SK-N-SH (cell line): Measurements from ENCODE around the gene CISH. TPM values are rescaled to one million over a fixed set of nuclear protein-coding genes. Genes with fewer than 3 reads are reported as not detected.

Source experiments
- CTCF ChIA-PET: fragments of 300-600, 350-600 bp; formaldehyde crosslinking; extraction: SDS; loops from one replicate; lab custom pipeline; 2021; lab: Yijun Ruan, JAX
- POLR2A ChIA-PET: fragments of 350-600 bp; sonication (Branson Sonifier 250); formaldehyde crosslinking; extraction: SDS; loops from one replicate; lab custom pipeline; 2020; ENCODE audit warnings: antibody characterized with exemption, inconsistent platforms; lab: Yijun Ruan, JAX
- DNase-seq: peaks from one replicate; pipeline ENCODE4 v3.0.0; 2012
- H2AFZ ChIP-seq: fragments of 200-600 bp; sonication (generic); 2 replicates; pipeline ENCODE4 v1.8.1; 2016; ENCODE audit warnings: antibody characterized with exemption, mild to moderate bottlenecking, low read depth
- H3F3A ChIP-seq: fragments of 200-600 bp; sonication (generic); replicated peaks from 2 replicates; pipeline ENCODE3; 2016; ENCODE audit warnings: antibody characterized with exemption, mild to moderate bottlenecking; ENCODE audit not compliant: insufficient read depth
- H3K27ac ChIP-seq, 2 experiments: fragments of 200-500 bp in 1 of 2; fragments of 200-600 bp in 1 of 2; sonication (Bioruptor generic) in 1 of 2; sonication (generic), shearing (Covaris generic) in 1 of 2; 2 replicates each; pipeline versions ENCODE4 v1.5.1 to v1.6.1; 2014 to 2016; ENCODE audit warnings: low read depth in 2 of 2, inconsistent platforms in 1 of 2, low read length in 1 of 2, mild to moderate bottlenecking in 1 of 2, mixed read lengths in 1 of 2
- H3K27me3 ChIP-seq: fragments of 200-600 bp; sonication (generic), shearing (Covaris generic); 2 replicates; pipeline ENCODE4 v1.6.1; 2016; ENCODE audit warnings: mixed run types; ENCODE audit not compliant: insufficient read depth
- H3K36me3 ChIP-seq, 2 experiments: fragments of 200-500 bp in 1 of 2; fragments of 200-600 bp in 1 of 2; sonication (Bioruptor generic) in 1 of 2; sonication (generic) in 1 of 2; replicated peaks in 1 of 2; 2 replicates each; pipeline versions ENCODE3 to v1.5.1; 2014 to 2016; ENCODE audit warnings: low read length in 1 of 2, mild to moderate bottlenecking in 1 of 2; ENCODE audit not compliant: insufficient read depth in 2 of 2, control insufficient read depth in 1 of 2
- H3K4me1 ChIP-seq, 2 experiments: fragments of 200-500 bp in 1 of 2; fragments of 200-600 bp in 1 of 2; sonication (Bioruptor generic) in 1 of 2; sonication (generic), shearing (Covaris generic) in 1 of 2; 2 replicates each; pipeline versions ENCODE4 v1.5.1 to v1.6.1; 2014 to 2016; ENCODE audit warnings: low read depth in 1 of 2, low read length in 1 of 2, mixed run types in 1 of 2; ENCODE audit not compliant: insufficient read depth in 2 of 2, control insufficient read depth in 1 of 2
- H3K4me2 ChIP-seq: fragments of 200-600 bp; sonication (generic), shearing (Covaris generic); 2 replicates; pipeline ENCODE4 v1.6.1; 2017; ENCODE audit warnings: mixed run types
- H3K4me3 ChIP-seq, 2 experiments: fragments of 200-500 bp in 1 of 2; fragments of 200-600 bp in 1 of 2; sonication (Bioruptor generic) in 1 of 2; sonication (generic), shearing (Covaris generic) in 1 of 2; 2 replicates each; pipeline versions ENCODE4 v1.5.1 to v1.8.1; 2014 to 2016; ENCODE audit warnings: low read depth in 2 of 2, inconsistent platforms in 1 of 2, low read length in 1 of 2, mild to moderate bottlenecking in 1 of 2, mixed read lengths in 1 of 2, moderate library complexity in 1 of 2
- H3K79me2 ChIP-seq: fragments of 200-600 bp; sonication (generic); 2 replicates; pipeline ENCODE4 v1.8.1; 2017; ENCODE audit warnings: mild to moderate bottlenecking; ENCODE audit not compliant: insufficient read depth
- H3K9ac ChIP-seq: fragments of 200-600 bp; sonication (generic); 2 replicates; pipeline ENCODE4 v1.6.1; 2017; ENCODE audit warnings: mixed run types
- H3K9me2 ChIP-seq: fragments of 200-600 bp; sonication (generic); 2 replicates; pipeline ENCODE4 v1.6.1; 2017; ENCODE audit warnings: mixed run types
- H3K9me3 ChIP-seq: fragments of 200-600 bp; sonication (generic); 2 replicates; pipeline ENCODE4 v1.6.1; 2017; ENCODE audit warnings: mixed run types, mild to moderate bottlenecking, moderate library complexity
- H4K20me1 ChIP-seq: fragments of 200-600 bp; sonication (generic); 2 replicates; pipeline ENCODE4 v1.6.1; 2017; ENCODE audit warnings: mild to moderate bottlenecking, mixed run types; ENCODE audit not compliant: insufficient read depth
- CHD2 ChIP-seq: fragments of 150-350 bp; IDR thresholded peaks from 2 replicates; pipeline ENCODE4 v1.6.1; 2018; ENCODE audit warnings: low read length; ENCODE audit not compliant: partially characterized antibody
- CTCF ChIP-seq: fragments of 200-600 bp; sonication (generic); IDR thresholded peaks from 2 replicates; pipeline ENCODE4 v1.6.1; 2017; ENCODE audit warnings: antibody characterized with exemption, mild to moderate bottlenecking, moderate library complexity
- FOSL2 ChIP-seq: IDR thresholded peaks from 2 replicates; pipeline ENCODE4 v1.4.0; 2012; ENCODE audit warnings: low read depth, mild to moderate bottlenecking, moderate library complexity, borderline replicate concordance
- FOXJ3 ChIP-seq: sonication (generic); formaldehyde crosslinking; IDR thresholded peaks from 2 replicates; pipeline ENCODE4 v1.5.1; 2020; ENCODE audit warnings: mild to moderate bottlenecking, missing genetic modification reagents
- FOXM1 ChIP-seq: IDR thresholded peaks from 2 replicates; pipeline ENCODE4 v1.4.0; 2012; ENCODE audit warnings: low read depth, mild to moderate bottlenecking
- IRF3 ChIP-seq: fragments of 150-350 bp; IDR thresholded peaks from 2 replicates; pipeline ENCODE4 v1.6.1; 2016; ENCODE audit warnings: mild to moderate bottlenecking, low read depth, low read length
- MEF2A ChIP-seq: IDR thresholded peaks from 2 replicates; pipeline ENCODE4 v1.4.0; 2012; ENCODE audit warnings: low read depth, borderline replicate concordance
- NFIC ChIP-seq: IDR thresholded peaks from 2 replicates; pipeline ENCODE4 v1.4.0; 2012; ENCODE audit warnings: borderline replicate concordance
- POLR2AphosphoS5 ChIP-seq: IDR thresholded peaks from 2 replicates; pipeline ENCODE4 v1.6.1; 2012; ENCODE audit warnings: low read depth, low read length
- RCOR1 ChIP-seq: fragments of 150-350 bp; IDR thresholded peaks from 2 replicates; pipeline ENCODE4 v1.6.1; 2017; ENCODE audit warnings: antibody characterized with exemption, low read length
- RFX5 ChIP-seq: IDR thresholded peaks from 2 replicates; pipeline ENCODE4 v1.6.1; 2012; ENCODE audit warnings: mild to moderate bottlenecking, improper control_type of control experiment, low read length
- SIN3A ChIP-seq: IDR thresholded peaks from 2 replicates; pipeline ENCODE4 v1.6.1; 2012; ENCODE audit warnings: low read depth, mild to moderate bottlenecking, low read length, moderate library complexity, borderline replicate concordance
- SMC3 ChIP-seq: IDR thresholded peaks from 2 replicates; pipeline ENCODE4 v1.6.1; 2012; ENCODE audit warnings: low read depth, low read length, improper control_type of control experiment
- TAF1 ChIP-seq: IDR thresholded peaks from 2 replicates; pipeline ENCODE4 v1.6.1; 2012; ENCODE audit warnings: low read depth, mild to moderate bottlenecking, low read length, moderate library complexity, borderline replicate concordance
- TCF12 ChIP-seq: IDR thresholded peaks from 2 replicates; pipeline ENCODE4 v1.4.0; 2012
- TEAD4 ChIP-seq: IDR thresholded peaks from 2 replicates; pipeline ENCODE4 v1.4.0; 2012; ENCODE audit warnings: mild to moderate bottlenecking, borderline replicate concordance; ENCODE audit not compliant: insufficient read depth
- USF2 ChIP-seq: fragments of 150-350 bp; IDR thresholded peaks from 2 replicates; pipeline ENCODE4 v1.6.1; 2017; ENCODE audit warnings: antibody characterized with exemption, low read length, low read depth, borderline replicate concordance
- YY1 ChIP-seq: IDR thresholded peaks from 2 replicates; pipeline ENCODE4 v1.4.0; 2012; ENCODE audit warnings: low read depth, mild to moderate bottlenecking
- ZBTB33 ChIP-seq: IDR thresholded peaks from 2 replicates; pipeline ENCODE4 v1.4.0; 2012; ENCODE audit warnings: low read depth, borderline replicate concordance
- WGBS: methylation state at CpG from one replicate; pipeline ENCODE4 v1.1.6; 2017; ENCODE audit warnings: low lambda C conversion rate; 5-methylcytosine and 5-hydroxymethylcytosine counted together
- polyA plus RNA-seq, 3 experiments: library from polyadenylated mRNA; depleted of rRNA; stranded (reverse); fragments of >200 nt; gene quantifications; 2 replicates each; pipeline ENCODE4 v1.2.3, GENCODE V29; 2012

CISH gene
- polyA plus RNA-seq, 1 of the 3 experiments (the other 2 are of a cell fraction): 2.6 TPM

GRCh38 chr3:50637011-50637410, 25.4 kb upstream of the CISH start:
- Histone ChIP-seq H3K27me3 (no peaks in the 10 kb centered on the region), H3K9ac (no peak overlapping the region), H3F3A (no peaks in the 10 kb centered on the region), H3K27ac (no peak overlapping the region), H3K9me3 (no peaks in the 10 kb centered on the region), H3K36me3 (no peaks in the 10 kb centered on the region), H3K79me2 (no peaks in the 10 kb centered on the region), H3K4me1 (peaks cover 8 to 14% of the 10 kb centered on the region in 2 experiments; a peak in 3 of 4 replicates), H4K20me1 (no peaks in the 10 kb centered on the region), H3K4me3 (no peak overlapping the region), H3K9me2 (no peaks in the 10 kb centered on the region), H3K4me2 (no peak overlapping the region), H2AFZ (no peak overlapping the region)
- TF ChIP-seq ZBTB33 (no peak), RFX5 (no peak), FOSL2 (no peak), USF2 (no peak), TEAD4 (no peak), FOXM1 (no peak), POLR2AphosphoS5 (no peak), YY1 (no peak), FOXJ3 (CRISPR knock-in tag) (no peak), IRF3 (no peak), RCOR1 (no peak), SIN3A (no peak), SMC3 (no peak), TAF1 (no peak), MEF2A (no peak), CHD2 (no peak), TCF12 (no peak), CTCF (no peak), NFIC (no peak)
- WGBS: 100% methylated on average over 4 of the region's 4 CpGs
- POLR2A ChIA-PET: no interaction called here
- DNase-seq: no peak
- CTCF ChIA-PET: interaction anchor here (2.9 to 14.3 kb wide), 2 partner anchors 16 to 19 kb away, joined by 8 to 162 read pairs; partner anchors contain the start of gene MAPKAPK3
